Measurements from ENCODE around the gene ARHGEF28.

Gene ARHGEF28

GRCh38 chr5:73973135-73973534 lies 347.1 kb downstream of the ARHGEF28 start:
- DNase-seq: no peak

- no peak for DNase-seq
These were observed 348.9 kb downstream of the ARHGEF28 start for GRCh38 chr5:73974871-73975360.

- DNase-seq: no peak
These were observed 349.8 kb downstream of the ARHGEF28 start for GRCh38 chr5:73975845-73976244.

DNA sequence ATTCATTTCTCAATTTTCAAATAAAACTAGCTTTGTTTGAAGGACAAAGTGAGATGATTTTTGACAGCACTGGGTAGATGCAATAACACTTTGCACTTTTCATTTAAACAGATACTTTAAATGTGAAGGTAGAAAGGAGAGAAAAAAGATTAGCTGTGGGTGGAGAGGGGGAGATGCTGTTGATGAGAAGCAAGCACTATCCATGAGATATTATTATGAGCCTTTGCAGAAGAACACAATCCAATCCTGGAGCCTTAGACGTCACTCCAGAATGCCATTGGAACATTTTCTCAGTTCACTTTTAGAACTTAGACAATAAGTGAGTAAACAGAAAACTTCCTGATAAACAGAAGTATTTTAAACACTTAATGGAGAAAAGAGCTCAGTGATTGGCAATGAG lies 351.1 kb downstream of the ARHGEF28 start:
- DNase-seq: no peak

- no peak for DNase-seq
These were observed 353.3 kb downstream of the ARHGEF28 start for GRCh38 chr5:73979321-73979720.

DNA sequence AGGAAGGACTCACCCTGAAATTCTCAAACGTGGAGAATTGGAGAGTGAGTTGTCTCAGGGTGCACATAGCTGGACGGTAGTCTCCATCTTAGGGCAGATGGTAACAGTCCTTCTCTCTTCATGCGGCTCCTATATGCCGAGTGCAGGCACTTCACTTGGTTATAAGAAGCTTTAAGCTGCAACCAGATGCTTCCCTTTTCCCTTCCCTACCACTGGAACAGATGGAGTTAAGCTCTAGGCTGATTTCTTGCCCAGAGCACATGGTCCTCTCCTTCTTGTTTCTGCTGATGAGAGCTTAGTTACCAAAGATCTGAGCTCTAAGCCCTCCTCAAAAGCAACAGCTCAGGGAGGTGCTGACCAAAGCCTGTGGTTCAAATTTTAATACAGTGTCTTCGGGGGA lies 355.7 kb downstream of the ARHGEF28 start:
- DNase-seq: no peak

GRCh38 chr5:73983644-73984043 lies 357.6 kb downstream of the ARHGEF28 start:
- no peak for DNase-seq

GRCh38 chr5:73985145-73985544 lies 359.1 kb downstream of the ARHGEF28 start:
- DNase-seq: no peak

- DNase-seq: no peak
These were observed 360.7 kb downstream of the ARHGEF28 start for GRCh38 chr5:73986729-73987128.

GRCh38 chr5:73987915-73988314 lies 361.9 kb downstream of the ARHGEF28 start:
- no peak for DNase-seq

DNA sequence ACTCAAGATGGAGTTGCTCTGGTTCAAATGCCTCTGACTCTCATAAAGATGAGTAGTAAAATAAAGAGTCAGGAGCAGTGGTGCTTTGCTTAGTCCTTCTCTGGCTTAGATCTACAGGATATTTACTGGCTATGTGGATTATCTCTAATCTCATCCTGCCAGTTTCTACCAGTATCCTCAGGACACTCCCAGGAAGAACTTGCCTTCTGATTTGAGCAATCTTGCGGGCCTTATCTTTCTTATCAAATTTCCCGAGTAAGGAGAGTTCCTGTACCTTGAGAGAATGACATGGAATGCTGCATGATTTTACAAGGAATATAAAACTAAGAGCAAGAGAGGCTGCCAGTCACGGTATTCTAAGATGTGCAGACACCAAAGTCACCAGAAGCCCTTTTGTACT lies 364.0 kb downstream of the ARHGEF28 start:
- no peak for DNase-seq

Measured in activated T-cell treated with anti-CD3 and anti-CD28 coated beads for 4 hours (primary cell).